ENCODE results near the gene CD72. TPM values are rescaled to one million over a fixed set of nuclear protein-coding genes. Genes with fewer than 3 reads are reported as not detected.

The CD72 gene
- total RNA-seq, 1 donor, result 1.1 TPM

DNA sequence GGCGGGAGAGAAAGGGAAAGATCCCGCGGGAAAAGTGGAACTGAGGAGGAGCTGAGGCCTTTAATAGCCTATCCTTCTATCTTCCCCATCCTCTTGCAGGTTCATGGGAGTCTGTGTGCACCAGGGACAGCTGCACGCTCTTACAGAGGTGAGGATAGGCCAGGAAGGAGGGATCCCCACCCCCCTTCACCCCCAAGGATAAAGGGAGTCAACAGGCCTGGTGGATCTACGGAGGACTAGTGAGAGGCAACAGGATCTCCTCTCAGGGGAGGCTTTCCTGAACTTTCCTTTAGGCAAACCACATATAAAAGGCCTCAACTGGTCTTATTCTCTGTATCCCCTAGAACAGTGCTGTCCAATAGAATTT lies 12.1 kb downstream of the CD72 start:
- peak; percentile 2 for DNase-seq (ENCODE audit: low read depth)
- peak overlapping the region; percentile 72 for H3K4me3 ChIP-seq (ENCODE audit: low read depth, low read length)
- TF ChIP-seq, protein P1, sequence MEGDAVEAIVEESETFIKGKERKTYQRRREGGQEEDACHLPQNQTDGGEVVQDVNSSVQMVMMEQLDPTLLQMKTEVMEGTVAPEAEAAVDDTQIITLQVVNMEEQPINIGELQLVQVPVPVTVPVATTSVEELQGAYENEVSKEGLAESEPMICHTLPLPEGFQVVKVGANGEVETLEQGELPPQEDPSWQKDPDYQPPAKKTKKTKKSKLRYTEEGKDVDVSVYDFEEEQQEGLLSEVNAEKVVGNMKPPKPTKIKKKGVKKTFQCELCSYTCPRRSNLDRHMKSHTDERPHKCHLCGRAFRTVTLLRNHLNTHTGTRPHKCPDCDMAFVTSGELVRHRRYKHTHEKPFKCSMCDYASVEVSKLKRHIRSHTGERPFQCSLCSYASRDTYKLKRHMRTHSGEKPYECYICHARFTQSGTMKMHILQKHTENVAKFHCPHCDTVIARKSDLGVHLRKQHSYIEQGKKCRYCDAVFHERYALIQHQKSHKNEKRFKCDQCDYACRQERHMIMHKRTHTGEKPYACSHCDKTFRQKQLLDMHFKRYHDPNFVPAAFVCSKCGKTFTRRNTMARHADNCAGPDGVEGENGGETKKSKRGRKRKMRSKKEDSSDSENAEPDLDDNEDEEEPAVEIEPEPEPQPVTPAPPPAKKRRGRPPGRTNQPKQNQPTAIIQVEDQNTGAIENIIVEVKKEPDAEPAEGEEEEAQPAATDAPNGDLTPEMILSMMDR (IDR thresholded peaks at IDR 0.05; ENCODE audit: insufficient read depth, low read length), result no peak

DNA sequence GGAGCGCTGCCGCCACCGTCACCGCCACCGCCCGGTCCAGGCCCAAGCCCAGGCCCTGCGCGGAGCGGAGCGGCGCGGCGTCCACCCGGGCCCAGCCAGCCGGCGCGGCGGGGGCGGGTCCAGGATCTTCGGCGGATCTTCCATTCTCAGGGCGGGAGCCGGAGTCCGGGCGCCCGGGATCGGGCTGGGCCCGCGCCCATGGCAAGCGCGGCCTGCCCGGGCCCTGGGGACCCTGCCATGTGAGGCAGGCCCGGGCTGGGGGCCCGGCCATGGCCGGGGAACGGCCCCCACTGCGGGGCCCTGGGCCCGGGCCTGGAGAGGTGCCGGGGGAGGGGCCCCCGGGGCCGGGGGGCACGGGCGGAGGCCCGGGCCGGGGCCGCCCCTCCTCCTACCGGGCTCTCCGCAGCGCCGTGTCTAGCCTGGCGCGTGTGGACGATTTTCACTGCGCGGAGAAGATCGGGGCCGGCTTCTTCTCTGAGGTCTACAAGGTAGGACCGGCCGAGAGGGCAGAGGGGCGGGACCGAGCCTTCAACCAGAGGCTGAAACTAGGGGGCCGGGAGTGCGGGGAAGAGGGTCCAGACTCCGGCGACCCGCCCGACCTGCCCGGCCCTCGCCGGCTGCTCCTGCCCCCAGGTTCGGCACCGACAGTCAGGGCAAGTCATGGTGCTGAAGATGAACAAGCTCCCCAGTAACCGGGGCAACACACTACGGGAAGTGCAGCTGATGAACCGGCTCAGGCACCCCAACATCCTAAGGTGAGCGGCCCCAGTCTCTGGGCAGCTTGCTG lies 12.7 kb downstream of the CD72 start:
- peak; percentile 3 for DNase-seq (ENCODE audit: low read depth)
- TF ChIP-seq, protein P1 (IDR thresholded peaks at IDR 0.05; ENCODE audit: insufficient read depth, low read length), result no peak
- H3K4me3 ChIP-seq (ENCODE audit: low read depth, low read length), result peak overlapping the region; percentile 72

DNA sequence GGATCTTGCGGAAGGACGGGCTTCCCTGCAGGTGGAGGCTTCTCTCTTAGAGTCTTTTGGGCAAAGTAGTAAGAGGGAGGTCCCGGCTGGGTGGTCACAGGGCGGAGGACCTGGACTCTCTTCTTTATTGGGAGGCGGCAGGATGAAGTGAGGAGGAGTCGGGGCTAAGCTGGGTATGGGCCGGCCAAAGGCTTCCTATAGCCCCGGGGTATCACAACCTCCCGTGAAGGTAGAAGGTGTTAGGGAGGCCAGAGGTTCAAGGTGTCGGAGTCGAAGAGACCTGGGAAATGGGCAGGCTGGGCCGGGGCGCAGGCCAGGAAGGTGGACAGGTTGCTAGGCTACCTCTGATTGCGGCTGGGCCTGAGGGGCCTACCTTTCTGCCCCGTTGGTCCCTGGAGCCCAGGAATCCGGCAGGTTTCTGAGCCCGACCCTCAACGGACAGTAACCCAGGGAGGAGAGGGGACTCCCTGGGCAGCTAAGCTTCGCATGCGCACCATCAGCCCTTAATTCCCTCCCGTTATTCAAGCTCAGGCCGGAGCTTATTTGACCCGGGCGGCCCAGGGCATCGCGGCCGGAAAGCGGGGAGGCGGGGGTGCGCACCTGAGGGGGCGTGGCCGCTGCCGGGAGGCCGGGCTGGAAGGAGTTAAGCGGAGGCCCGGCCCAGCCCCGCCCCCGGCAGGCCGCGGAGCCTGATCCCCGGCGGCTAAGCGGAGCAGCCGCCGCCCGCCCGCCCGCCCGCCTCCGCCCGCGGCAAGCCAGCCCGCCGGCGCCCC lies 13.4 kb downstream of the CD72 start, which contains the start of gene TESK1:
TESK1 (plus strand) TSS at position 685 of the 773 bp plus-strand sequence. CDS start 358 bp downstream, outside the sequence.
- TF ChIP-seq, protein P1 (IDR thresholded peaks at IDR 0.05; ENCODE audit: insufficient read depth, low read length), result no peak
- peak; percentile 37 for DNase-seq (ENCODE audit: low read depth)

DNA sequence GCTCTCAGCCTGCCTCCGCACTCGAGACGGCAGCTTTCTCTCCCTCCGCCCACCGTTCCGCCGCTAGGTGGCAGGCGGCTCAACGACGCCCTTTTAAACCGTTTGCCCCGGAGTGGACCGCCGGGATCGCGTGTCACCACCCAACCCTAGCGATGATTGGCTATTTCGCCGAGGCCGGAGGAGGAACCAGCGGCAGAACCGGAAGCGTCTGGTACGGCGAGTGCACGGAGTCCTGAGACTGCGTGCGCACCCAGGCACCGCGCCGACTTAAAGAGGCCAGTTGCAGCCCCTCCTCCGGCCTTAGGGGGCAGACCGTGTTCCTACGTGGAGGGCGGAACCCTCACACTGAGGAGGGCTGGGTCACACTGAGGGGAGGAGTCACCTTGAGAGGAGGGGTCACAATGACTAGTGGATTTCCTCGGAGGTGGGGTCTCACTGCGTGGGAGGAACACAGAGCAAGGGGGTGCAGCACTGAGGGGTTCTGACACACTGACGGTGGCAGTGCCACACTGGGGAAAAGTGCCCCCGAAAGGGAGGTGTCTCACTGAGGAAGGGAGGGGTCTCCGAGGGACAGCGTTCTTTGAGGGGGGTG lies 14.1 kb downstream of the CD72 start:
- peak; percentile 99 for DNase-seq (ENCODE audit: low read depth)
- TF ChIP-seq, protein P1 (IDR thresholded peaks at IDR 0.05; ENCODE audit: insufficient read depth, low read length), result peak; percentile 84
- peak overlapping the region; percentile 72 for H3K4me3 ChIP-seq (ENCODE audit: low read depth, low read length)

More for the DNA sequence above, 13.4 kb downstream of the CD72 start, which contains the start of gene TESK1:
- H3K4me3 ChIP-seq (ENCODE audit: low read depth, low read length), result peak within 1 kb of the TSS; percentile 72

DNA sequence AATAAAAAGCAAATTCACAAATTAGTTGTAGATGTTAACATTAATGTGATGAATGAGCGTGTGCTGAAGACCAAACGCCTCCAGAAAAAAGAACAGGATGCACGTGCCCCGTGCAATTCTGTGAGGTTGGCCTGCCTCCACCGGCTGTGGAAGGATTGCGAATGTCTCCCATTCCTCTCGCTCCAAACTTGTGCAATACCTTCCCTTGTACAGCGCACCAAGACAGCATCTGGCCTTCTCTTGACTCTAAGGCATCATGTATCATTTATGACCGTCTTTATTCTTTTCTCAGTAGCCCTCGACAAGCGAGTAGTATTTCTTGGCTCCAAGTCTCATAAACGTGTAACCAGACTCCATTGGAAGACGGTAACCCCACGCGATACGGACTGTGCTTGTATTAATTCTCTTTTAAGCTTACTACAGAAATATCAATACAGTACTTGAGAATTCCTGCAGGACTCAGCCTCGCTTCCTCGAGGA lies 14.7 kb downstream of the CD72 start:
- H3K4me3 ChIP-seq (ENCODE audit: low read depth, low read length), result peak overlapping the region; percentile 64
- DNase-seq (ENCODE audit: low read depth), result peak; percentile 90
- TF ChIP-seq, protein P1 (IDR thresholded peaks at IDR 0.05; ENCODE audit: insufficient read depth, low read length), result peak; percentile 15

DNA sequence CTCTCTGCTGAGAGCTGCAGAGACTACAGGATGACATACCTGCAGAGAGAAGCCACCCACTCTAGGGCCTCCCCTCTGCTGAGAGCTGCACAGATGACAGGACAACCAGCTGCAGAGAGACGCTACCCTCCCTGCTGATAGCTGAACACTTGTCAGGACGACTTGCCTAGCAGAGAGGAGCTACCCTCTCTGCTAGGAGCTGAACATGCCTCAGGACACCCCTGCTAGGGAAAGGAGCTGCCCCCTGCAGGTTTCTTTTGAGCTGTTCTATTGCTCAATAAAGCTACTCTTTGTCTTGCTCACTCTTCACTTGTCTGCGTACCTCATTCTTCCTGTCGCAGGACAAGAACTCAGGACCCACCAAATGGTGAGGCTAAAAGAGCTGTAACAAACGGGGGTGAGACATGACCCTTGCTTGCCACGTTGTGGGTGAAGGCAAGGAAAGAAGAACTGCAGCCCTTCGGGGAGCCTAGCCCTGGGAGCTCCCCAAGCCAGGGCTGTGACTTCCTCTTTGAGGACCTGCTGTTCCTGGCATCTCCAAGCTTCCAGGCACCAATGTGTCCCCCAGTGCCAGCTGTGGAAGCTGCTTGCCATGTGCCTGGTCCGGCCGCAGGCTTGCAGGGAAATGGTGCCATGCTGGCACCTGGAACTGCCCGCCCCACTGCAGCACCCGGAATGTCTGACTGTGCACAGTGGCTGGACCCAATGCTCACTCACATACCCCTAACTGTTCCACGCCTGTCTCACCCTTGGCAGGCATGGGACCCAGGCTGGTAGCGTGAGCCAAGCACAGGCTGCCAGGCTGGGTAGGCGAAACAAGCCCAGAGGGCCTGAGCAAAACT lies 18.2 kb downstream of the CD72 start:
- DNase-seq (ENCODE audit: low read depth), result no peak
- TF ChIP-seq, protein P1 (IDR thresholded peaks at IDR 0.05; ENCODE audit: insufficient read depth, low read length), result peak; percentile 3
- no peak overlapping the region for H3K4me3 ChIP-seq (ENCODE audit: low read depth, low read length)
